Measurements from ENCODE around the gene PIP5K1B. TPM values are rescaled to one million over a fixed set of nuclear protein-coding genes. Genes with fewer than 3 reads are reported as not detected.

Gene PIP5K1B
- total RNA-seq, 1 experiment from 2014 or later = 0.20 TPM

DNA sequence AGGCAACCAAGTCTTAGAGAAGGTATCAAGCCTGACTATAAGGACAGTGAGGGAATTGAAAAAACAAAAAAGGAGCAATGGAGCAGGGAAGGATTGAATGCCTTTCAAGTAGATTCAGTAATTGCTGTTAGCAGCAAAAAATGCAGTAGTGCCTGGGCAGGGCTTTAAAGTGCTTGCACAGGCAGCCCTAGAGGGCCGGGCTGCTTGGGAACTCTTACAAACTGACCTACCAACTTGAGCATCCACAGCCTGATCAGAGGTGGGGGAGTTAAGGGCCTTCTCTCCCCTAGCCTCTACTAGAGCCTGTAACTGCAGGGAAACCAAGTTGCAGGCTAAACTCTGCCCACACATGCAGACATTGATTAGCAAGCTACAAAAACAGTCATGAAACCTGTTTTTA is 349.9 kb downstream of the PIP5K1B start:
- POLR2A ChIA-PET = no interaction called here
- BruUV-seq (replicated peaks) = no TSS peak
- Histone ChIP-seq H3K9me2 (ENCODE audit: insufficient read depth) (no peaks in the 10 kb centered on the region), H3K4me3 (replicated peaks in 1 of 2; ENCODE audit: low read depth in 1 of 2, low read length in 2 of 2) (no peak overlapping the region), H3K4me1 (ENCODE audit: control insufficient read depth in 1 of 2, insufficient read depth in 2 of 2, low read length in 2 of 2) (no peaks in the 10 kb centered on the region), H4K20me1 (ENCODE audit: insufficient read depth) (no peaks in the 10 kb centered on the region), H3K9ac (ENCODE audit: low read length) (no peak overlapping the region), H3K27me3 (ENCODE audit: insufficient read depth, low read length) (no peaks in the 10 kb centered on the region), H3K36me3 (ENCODE audit: control insufficient read depth in 1 of 2, insufficient read depth in 2 of 2, low read length in 2 of 2) (peaks cover 7% of the 10 kb centered on the region in 2 experiments; a peak in 3 of 4 replicates), H3K9me3 (ENCODE audit: control insufficient read depth in 1 of 2, insufficient read depth in 1 of 2, low read depth in 1 of 2, low read length in 2 of 2) (no peaks in the 10 kb centered on the region), H3K79me2 (ENCODE audit: insufficient read depth, low read length) (peaks cover 6% of the 10 kb centered on the region; the same call in 1 of the 2 replicates), H3K4me2 (ENCODE audit: low read length) (no peak overlapping the region), H3K27ac (ENCODE audit: low read depth, low read length) (no peak overlapping the region), H2AFZ (ENCODE audit: low read depth, low read length, poor library complexity, severe bottlenecking) (no peak overlapping the region)
- TF ChIP-seq, protein P1, sequence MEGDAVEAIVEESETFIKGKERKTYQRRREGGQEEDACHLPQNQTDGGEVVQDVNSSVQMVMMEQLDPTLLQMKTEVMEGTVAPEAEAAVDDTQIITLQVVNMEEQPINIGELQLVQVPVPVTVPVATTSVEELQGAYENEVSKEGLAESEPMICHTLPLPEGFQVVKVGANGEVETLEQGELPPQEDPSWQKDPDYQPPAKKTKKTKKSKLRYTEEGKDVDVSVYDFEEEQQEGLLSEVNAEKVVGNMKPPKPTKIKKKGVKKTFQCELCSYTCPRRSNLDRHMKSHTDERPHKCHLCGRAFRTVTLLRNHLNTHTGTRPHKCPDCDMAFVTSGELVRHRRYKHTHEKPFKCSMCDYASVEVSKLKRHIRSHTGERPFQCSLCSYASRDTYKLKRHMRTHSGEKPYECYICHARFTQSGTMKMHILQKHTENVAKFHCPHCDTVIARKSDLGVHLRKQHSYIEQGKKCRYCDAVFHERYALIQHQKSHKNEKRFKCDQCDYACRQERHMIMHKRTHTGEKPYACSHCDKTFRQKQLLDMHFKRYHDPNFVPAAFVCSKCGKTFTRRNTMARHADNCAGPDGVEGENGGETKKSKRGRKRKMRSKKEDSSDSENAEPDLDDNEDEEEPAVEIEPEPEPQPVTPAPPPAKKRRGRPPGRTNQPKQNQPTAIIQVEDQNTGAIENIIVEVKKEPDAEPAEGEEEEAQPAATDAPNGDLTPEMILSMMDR (IDR thresholded peaks at IDR 0.05 in 2 of 3, conservative IDR thresholded peaks at IDR 0.05 in 1 of 3; ENCODE audit: borderline replicate concordance in 1 of 3, insufficient read depth in 1 of 3, low read depth in 2 of 3, low read length in 2 of 3) = no peak
- TF ChIP-seq POLR2A (IDR thresholded peaks at IDR 0.05; ENCODE audit: borderline replicate concordance, extremely low read depth, insufficient read depth, insufficient read length) (no peak), SRF (IDR thresholded peaks at IDR 0.05; ENCODE audit: low read depth) (no peak), TCF7L2 (IDR thresholded peaks at IDR 0.05; ENCODE audit: borderline replicate concordance, extremely low read depth, insufficient read depth, insufficient read length) (no peak), ELF1 (IDR thresholded peaks at IDR 0.05; ENCODE audit: borderline replicate concordance, low read depth) (no peak), FOSL1 (IDR thresholded peaks at IDR 0.05; ENCODE audit: low read depth) (no peak), EZH2 (IDR thresholded peaks at IDR 0.05) (no peak), CBX3 (IDR thresholded peaks at IDR 0.05; ENCODE audit: low read depth) (no peak), EGR1 (IDR thresholded peaks at IDR 0.05; ENCODE audit: low read depth) (no peak), RAD21 (IDR thresholded peaks at IDR 0.05; ENCODE audit: low read depth) (no peak)
- TF ChIP-seq, protein P2, sequence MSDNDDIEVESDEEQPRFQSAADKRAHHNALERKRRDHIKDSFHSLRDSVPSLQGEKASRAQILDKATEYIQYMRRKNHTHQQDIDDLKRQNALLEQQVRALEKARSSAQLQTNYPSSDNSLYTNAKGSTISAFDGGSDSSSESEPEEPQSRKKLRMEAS (IDR thresholded peaks at IDR 0.05) = no peak
- DNase-seq (ENCODE audit: low read depth, low spot score) (no peak), ATAC-seq (no peak)
- CTCF ChIA-PET = interaction anchor here (1.2 to 6.0 kb wide), 3 partner anchors 135 to 183 kb away, joined by 3 to 74 read pairs (median 7); no protein-coding TSS in a partner anchor
- RAD21 ChIA-PET (ENCODE audit: low non-redundant PET in 1 of 2, low total read pairs in 2 of 2, uncharacterized antibody in 2 of 2, unreplicated experiment in 2 of 2) = no interaction called here
- intact Hi-C loops (cut with micrococcal nuclease) = loop anchor here (1.0 kb wide), 2 partner anchors 66 to 138 kb away; no protein-coding TSS in a partner anchor

Data from HCT116 (cell line).